MM.1S (cell line): ENCODE measurements around the gene KDM7A.

Source experiments
- DNase-seq: peaks from one replicate; pipeline ENCODE4 v3.0.0-alpha.2; 2015
- H2AFZ ChIP-seq: fragments of 300-600 bp; sonication (generic); 2 replicates; pipeline ENCODE4 v1.6.0; 2016; ENCODE audit warnings: antibody characterized with exemption, low read length
- H3F3A ChIP-seq: fragments of 300-600 bp; sonication (generic); 2 replicates; pipeline ENCODE4 v1.6.1; 2016; ENCODE audit warnings: mild to moderate bottlenecking, antibody characterized with exemption, low read length, moderate library complexity, mixed read lengths; ENCODE audit not compliant: insufficient read depth
- H3K27ac ChIP-seq: fragments of 300-600 bp; sonication (generic); 2 replicates; pipeline ENCODE4 v1.5.1; 2016; ENCODE audit warnings: mild to moderate bottlenecking, low read length
- H3K27me3 ChIP-seq: fragments of 300-600 bp; sonication (generic); replicated peaks from 2 replicates; pipeline ENCODE4 v1.6.0; 2016; ENCODE audit warnings: low read length; ENCODE audit not compliant: insufficient read depth
- H3K36me3 ChIP-seq: fragments of 300-600 bp; sonication (generic); replicated peaks from 2 replicates; pipeline ENCODE4 v1.6.1; 2016; ENCODE audit warnings: mild to moderate bottlenecking, low read length, mixed read lengths; ENCODE audit not compliant: insufficient read depth
- H3K4me1 ChIP-seq: fragments of 300-600 bp; sonication (generic); 2 replicates; pipeline ENCODE4 v1.6.1; 2016; ENCODE audit warnings: low read length, mixed read lengths
- H3K4me2 ChIP-seq: fragments of 300-600 bp; sonication (generic); 2 replicates; pipeline ENCODE4 v1.6.0; 2016; ENCODE audit warnings: low read depth, low read length
- H3K4me3 ChIP-seq: fragments of 300-600 bp; sonication (generic); 2 replicates; pipeline ENCODE4 v1.5.1; 2016; ENCODE audit warnings: low read length, mixed read lengths
- H3K79me2 ChIP-seq: fragments of 300-600 bp; sonication (generic); 2 replicates; pipeline ENCODE4 v1.6.1; 2016; ENCODE audit warnings: mixed run types, low read length, mixed read lengths
- H3K9ac ChIP-seq: fragments of 300-600 bp; sonication (generic); 2 replicates; pipeline ENCODE4 v1.6.1; 2016; ENCODE audit warnings: low read length, mixed read lengths
- H3K9me2 ChIP-seq: fragments of 300-600 bp; sonication (generic); replicated peaks from 2 replicates; pipeline ENCODE4 v1.6.1; 2016; ENCODE audit warnings: mild to moderate bottlenecking, low read length, mixed read lengths; ENCODE audit not compliant: insufficient read depth
- H3K9me3 ChIP-seq: fragments of 300-600 bp; sonication (generic); replicated peaks from 2 replicates; pipeline ENCODE4 v1.6.1; 2016; ENCODE audit warnings: mild to moderate bottlenecking, low read length, mixed read lengths; ENCODE audit not compliant: insufficient read depth
- H4K20me1 ChIP-seq: fragments of 300-600 bp; sonication (generic); 2 replicates; pipeline ENCODE4 v1.6.1; 2016; ENCODE audit warnings: mild to moderate bottlenecking, low read length, moderate library complexity, mixed read lengths; ENCODE audit not compliant: insufficient read depth
- CTCF ChIP-seq: fragments of 300-600 bp; sonication (generic); IDR thresholded peaks from 2 replicates; pipeline ENCODE4 v1.5.1; 2016; ENCODE audit warnings: antibody characterized with exemption, low read length, mixed read lengths
- EZH2 ChIP-seq: fragments of 300-600 bp; sonication (generic); optimal IDR thresholded peaks from 2 replicates; pipeline ENCODE3; 2017; ENCODE audit warnings: low read depth, mild to moderate bottlenecking, antibody characterized with exemption, low read length, mixed read lengths
- EZH2phosphoT487 ChIP-seq: fragments of 300-600 bp; sonication (generic); IDR thresholded peaks from 2 replicates; pipeline ENCODE4 v1.6.1; 2018; ENCODE audit warnings: antibody characterized with exemption, low read length

Gene KDM7A

GRCh38 chr7:140195859-140196258, 19.1 kb upstream of the KDM7A start:
- no peaks in the 10 kb centered on the region for H3F3A ChIP-seq
- H3K4me1 ChIP-seq: no peaks in the 10 kb centered on the region
- no peaks in the 10 kb centered on the region for H3K36me3 ChIP-seq
- H3K9me3 ChIP-seq: no peaks in the 10 kb centered on the region
- no peak overlapping the region for H3K27ac ChIP-seq
- no peak overlapping the region for H3K4me2 ChIP-seq
- H4K20me1 ChIP-seq: no peaks in the 10 kb centered on the region
- H2AFZ ChIP-seq: no peak overlapping the region
- TF ChIP-seq EZH2phosphoT487: no peak
- TF ChIP-seq EZH2: no peak
- no peak for TF ChIP-seq CTCF
- H3K9ac ChIP-seq: no peak overlapping the region
- no peaks in the 10 kb centered on the region for H3K9me2 ChIP-seq
- H3K79me2 ChIP-seq: no peaks in the 10 kb centered on the region
- no peak for DNase-seq
- H3K4me3 ChIP-seq: no peak overlapping the region
- no peaks in the 10 kb centered on the region for H3K27me3 ChIP-seq

GRCh38 chr7:140192620-140193019, 15.8 kb upstream of the KDM7A start:
- no peak overlapping the region for H3K27ac ChIP-seq
- no peak for TF ChIP-seq CTCF
- no peak for TF ChIP-seq EZH2
- no peak for TF ChIP-seq EZH2phosphoT487
- no peaks in the 10 kb centered on the region for H3K9me2 ChIP-seq
- no peaks in the 10 kb centered on the region for H3F3A ChIP-seq
- H4K20me1 ChIP-seq: no peaks in the 10 kb centered on the region
- H3K36me3 ChIP-seq: no peaks in the 10 kb centered on the region
- H3K27me3 ChIP-seq: no peaks in the 10 kb centered on the region
- H3K4me3 ChIP-seq: no peak overlapping the region
- DNase-seq: no peak
- no peaks in the 10 kb centered on the region for H3K4me1 ChIP-seq
- H3K4me2 ChIP-seq: no peak overlapping the region
- H3K9me3 ChIP-seq: no peaks in the 10 kb centered on the region
- H3K9ac ChIP-seq: no peak overlapping the region
- no peaks in the 10 kb centered on the region for H3K79me2 ChIP-seq
- no peak overlapping the region for H2AFZ ChIP-seq

GRCh38 chr7:140192176-140192575, 15.4 kb upstream of the KDM7A start:
- Histone ChIP-seq H3K27ac (no peak overlapping the region), H3K36me3 (no peaks in the 10 kb centered on the region), H3K4me2 (no peak overlapping the region), H3K4me1 (no peaks in the 10 kb centered on the region), H3K27me3 (no peaks in the 10 kb centered on the region), H3K9me3 (no peaks in the 10 kb centered on the region), H3K4me3 (no peak overlapping the region), H3K9ac (no peak overlapping the region), H4K20me1 (no peaks in the 10 kb centered on the region), H2AFZ (no peak overlapping the region), H3K9me2 (no peaks in the 10 kb centered on the region), H3K79me2 (no peaks in the 10 kb centered on the region), H3F3A (no peaks in the 10 kb centered on the region)
- TF ChIP-seq CTCF (no peak), EZH2 (no peak), EZH2phosphoT487 (no peak)
- no peak for DNase-seq

- TF ChIP-seq EZH2phosphoT487: no peak
- TF ChIP-seq EZH2: no peak
- no peak for TF ChIP-seq CTCF
- no peaks in the 10 kb centered on the region for H3K9me3 ChIP-seq
- no peak overlapping the region for H3K9ac ChIP-seq
- H3K4me3 ChIP-seq: no peak overlapping the region
- no peaks in the 10 kb centered on the region for H3K79me2 ChIP-seq
- no peaks in the 10 kb centered on the region for H3K9me2 ChIP-seq
- no peaks in the 10 kb centered on the region for H4K20me1 ChIP-seq
- H3K4me1 ChIP-seq: no peaks in the 10 kb centered on the region
- no peak overlapping the region for H2AFZ ChIP-seq
- H3F3A ChIP-seq: no peaks in the 10 kb centered on the region
- no peaks in the 10 kb centered on the region for H3K27me3 ChIP-seq
- no peak overlapping the region for H3K4me2 ChIP-seq
- no peaks in the 10 kb centered on the region for H3K36me3 ChIP-seq
- DNase-seq: no peak
- H3K27ac ChIP-seq: no peak overlapping the region
Measured at GRCh38 chr7:140190588-140190987, 13.8 kb upstream of the KDM7A start.
